ENCODE results near the gene REP15. TPM values are rescaled to one million over a fixed set of nuclear protein-coding genes. Genes with fewer than 3 reads are reported as not detected.

Gene REP15
- total and polyA plus RNA-seq, 2 of the 4 experiments (the other 2 are of a cell fraction): 0.48 to 2.2 TPM

DNA sequence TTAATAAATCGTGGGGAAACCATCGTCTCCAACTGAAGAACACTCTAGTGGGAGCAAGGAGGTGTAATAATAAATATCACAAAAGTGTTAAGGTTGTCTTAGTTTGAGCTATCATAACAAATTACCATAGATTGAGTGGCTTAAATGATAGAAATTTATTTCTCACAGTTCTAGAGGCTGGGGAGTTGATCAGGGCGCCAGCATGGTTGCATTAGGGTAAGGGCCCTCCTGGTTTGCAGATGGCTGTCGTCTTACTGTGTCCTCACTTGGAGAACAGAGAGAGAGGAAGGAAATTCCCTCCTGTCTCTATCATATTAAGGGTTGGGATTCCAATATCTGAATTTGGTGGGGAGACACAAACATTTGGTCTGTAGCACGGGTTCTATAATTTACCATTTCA, 47.4 kb downstream of the REP15 start:
- no peak overlapping the region for H3K56ac ChIP-seq (ENCODE audit: extremely low read depth, insufficient read depth, low read length)
- intact Hi-C loops (cut with micrococcal nuclease): no loop called here
- H2BK5ac ChIP-seq (ENCODE audit: low read depth, low read length, poor library complexity, severe bottlenecking): no peak overlapping the region
- WGBS, 2 experiments (ENCODE audit: extremely low coverage in 2 of 2, insufficient read length in 1 of 2): no CpG with 5 or more reads among the region's 5 CpGs
- peaks cover 4% of the 10 kb centered on the region for H3K4me1 ChIP-seq (ENCODE audit: control insufficient read depth, insufficient read depth, low read length)
- no peak overlapping the region for H3K14ac ChIP-seq (replicated peaks; ENCODE audit: low read depth, low read length)
- peaks cover 6% of the 10 kb centered on the region; the same call in 1 of the 2 replicates for H4K20me1 ChIP-seq (ENCODE audit: insufficient read depth, low read length)
- H3K27me3 ChIP-seq (ENCODE audit: control insufficient read depth, insufficient read depth, low read length): no peaks in the 10 kb centered on the region
- H2AK9ac ChIP-seq (replicated peaks; ENCODE audit: low read depth, low read length, poor library complexity): no peak overlapping the region
- ChIA-PET POLR2A (ENCODE audit: unreplicated experiment) (no interaction called here), CTCF (no interaction called here)
- peaks cover 14% of the 10 kb centered on the region for H3K36me3 ChIP-seq (ENCODE audit: control insufficient read depth, insufficient read depth, low read length)
- in situ Hi-C loops (cut with MboI; ENCODE audit: low sequenced_read_pairs): loop anchor here (10.0 to 25.0 kb wide), 2 partner anchors 431 to 1244 kb away; no protein-coding TSS in a partner anchor
- H3K23ac ChIP-seq (ENCODE audit: low read depth, low read length): no peak overlapping the region
- H2BK120ac ChIP-seq (ENCODE audit: low read depth, low read length): no peak overlapping the region
- no peak overlapping the region for H3K9ac ChIP-seq (ENCODE audit: low read depth, low read length)
- H3K4me3 ChIP-seq (ENCODE audit: insufficient read depth, low read depth, low read length): no peak overlapping the region
- no peak overlapping the region for H2BK15ac ChIP-seq (ENCODE audit: low read depth, low read length)
- H3K18ac ChIP-seq (ENCODE audit: low read depth, low read length): no peak overlapping the region
- peaks cover 3% of the 10 kb centered on the region; the same call in 1 of the 2 replicates for H3K9me1 ChIP-seq (ENCODE audit: insufficient read depth, low read length)
- H4K91ac ChIP-seq (ENCODE audit: insufficient read depth, low read depth, low read length): no peak overlapping the region
- no peak overlapping the region for H3K4me2 ChIP-seq (ENCODE audit: low read depth, low read length)
- ATAC-seq (ENCODE audit: low read depth) (no peak), DNase-seq (no peak)
- BruUV-seq (replicated peaks): no TSS peak
- dilution Hi-C loops (cut with HindIII; ENCODE audit: low sequenced_read_pairs, unreplicated experiment): no loop called here
- no peak overlapping the region for H2BK20ac ChIP-seq (ENCODE audit: low read depth, low read length)
- H3K9me3 ChIP-seq (ENCODE audit: control insufficient read depth, insufficient read depth, low read length): no peaks in the 10 kb centered on the region
- H4K5ac ChIP-seq (ENCODE audit: low read depth, low read length): no peak overlapping the region
- H3K4ac ChIP-seq (ENCODE audit: low read depth, low read length): no peak overlapping the region
- H2AFZ ChIP-seq (replicated peaks; ENCODE audit: low read length, poor library complexity): no peak overlapping the region
- H3K79me1 ChIP-seq (ENCODE audit: low read depth in 1 of 2, low read length in 2 of 2): peaks cover 11 to 20% of the 10 kb centered on the region in 2 experiments
- H3K27ac ChIP-seq (ENCODE audit: insufficient read depth, low read length): no peak overlapping the region
- no peak overlapping the region for H2AK5ac ChIP-seq (ENCODE audit: low read depth, low read length)
- no peak for TF ChIP-seq FOS (IDR thresholded peaks at IDR 0.05; ENCODE audit: low read depth, low read length)
- TF ChIP-seq POLR2A (IDR thresholded peaks at IDR 0.05; ENCODE audit: low read depth, low read length): no peak
- TF ChIP-seq MAZ (IDR thresholded peaks at IDR 0.05; ENCODE audit: borderline replicate concordance, low read depth, low read length): no peak
- TF ChIP-seq RCOR1 (IDR thresholded peaks at IDR 0.05; ENCODE audit: insufficient replicate concordance, low read length): no peak
- TF ChIP-seq, protein P1, sequence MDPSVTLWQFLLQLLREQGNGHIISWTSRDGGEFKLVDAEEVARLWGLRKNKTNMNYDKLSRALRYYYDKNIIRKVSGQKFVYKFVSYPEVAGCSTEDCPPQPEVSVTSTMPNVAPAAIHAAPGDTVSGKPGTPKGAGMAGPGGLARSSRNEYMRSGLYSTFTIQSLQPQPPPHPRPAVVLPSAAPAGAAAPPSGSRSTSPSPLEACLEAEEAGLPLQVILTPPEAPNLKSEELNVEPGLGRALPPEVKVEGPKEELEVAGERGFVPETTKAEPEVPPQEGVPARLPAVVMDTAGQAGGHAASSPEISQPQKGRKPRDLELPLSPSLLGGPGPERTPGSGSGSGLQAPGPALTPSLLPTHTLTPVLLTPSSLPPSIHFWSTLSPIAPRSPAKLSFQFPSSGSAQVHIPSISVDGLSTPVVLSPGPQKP (IDR thresholded peaks at IDR 0.05; ENCODE audit: borderline replicate concordance, low read depth, low read length): no peak
- no peak for TF ChIP-seq USF2 (IDR thresholded peaks at IDR 0.05; ENCODE audit: low read depth, low read length)
- TF ChIP-seq MAFK (IDR thresholded peaks at IDR 0.05; ENCODE audit: low read depth, low read length): no peak
- TF ChIP-seq CTCF (conservative IDR thresholded peaks at IDR 0.05; ENCODE audit: low read depth, low read length): no peak
- TF ChIP-seq SMC3 (IDR thresholded peaks at IDR 0.05; ENCODE audit: low read depth, low read length): no peak
- TF ChIP-seq CEBPB (IDR thresholded peaks at IDR 0.05; ENCODE audit: low read depth, low read length): no peak
- TF ChIP-seq MXI1 (IDR thresholded peaks at IDR 0.05; ENCODE audit: borderline replicate concordance, low read depth, low read length): no peak
- TF ChIP-seq CHD1 (IDR thresholded peaks at IDR 0.05; ENCODE audit: low read depth, low read length): no peak
- no peak for TF ChIP-seq BHLHE40 (IDR thresholded peaks at IDR 0.05; ENCODE audit: low read depth, low read length)
- H4K8ac ChIP-seq (ENCODE audit: low read depth in 2 of 2, low read length in 2 of 2): no peak overlapping the region

Data from IMR-90 (cell line).